LNCAP (cell line): ENCODE results near the gene B4GALT6.

Experiments used
- CTCF ChIP-seq: fragments of 450-650 bp; IDR thresholded peaks from 2 replicates; pipeline ENCODE4 v1.5.1; 2017; ENCODE audit warnings: mild to moderate bottlenecking

The B4GALT6 gene

GRCh38 chr18:31719363-31720006 is 35.1 kb upstream of the B4GALT6 start:
- no peak for TF ChIP-seq CTCF

- no peak for TF ChIP-seq CTCF
These were observed 34.0 kb upstream of the B4GALT6 start for GRCh38 chr18:31718386-31718785.

- TF ChIP-seq CTCF: no peak
These were observed 32.0 kb upstream of the B4GALT6 start for GRCh38 chr18:31716362-31716761.

GRCh38 chr18:31711365-31712172 is 27.2 kb upstream of the B4GALT6 start:
- no peak for TF ChIP-seq CTCF

- no peak; the same call in 1 of the 2 replicates for TF ChIP-seq CTCF
These were observed 26.4 kb upstream of the B4GALT6 start for GRCh38 chr18:31710826-31711225.

- no peak for TF ChIP-seq CTCF
These were observed 23.4 kb upstream of the B4GALT6 start for GRCh38 chr18:31707815-31708214.

GRCh38 chr18:31702449-31702848 is 18.1 kb upstream of the B4GALT6 start:
- no peak for TF ChIP-seq CTCF
